ENCODE results near the gene SLC9A9. TPM values are rescaled to one million over a fixed set of nuclear protein-coding genes. Genes with fewer than 3 reads are reported as not detected.

SLC9A9 gene
- total RNA-seq, 1 experiment from 2014 or later = 2.2 TPM

DNA sequence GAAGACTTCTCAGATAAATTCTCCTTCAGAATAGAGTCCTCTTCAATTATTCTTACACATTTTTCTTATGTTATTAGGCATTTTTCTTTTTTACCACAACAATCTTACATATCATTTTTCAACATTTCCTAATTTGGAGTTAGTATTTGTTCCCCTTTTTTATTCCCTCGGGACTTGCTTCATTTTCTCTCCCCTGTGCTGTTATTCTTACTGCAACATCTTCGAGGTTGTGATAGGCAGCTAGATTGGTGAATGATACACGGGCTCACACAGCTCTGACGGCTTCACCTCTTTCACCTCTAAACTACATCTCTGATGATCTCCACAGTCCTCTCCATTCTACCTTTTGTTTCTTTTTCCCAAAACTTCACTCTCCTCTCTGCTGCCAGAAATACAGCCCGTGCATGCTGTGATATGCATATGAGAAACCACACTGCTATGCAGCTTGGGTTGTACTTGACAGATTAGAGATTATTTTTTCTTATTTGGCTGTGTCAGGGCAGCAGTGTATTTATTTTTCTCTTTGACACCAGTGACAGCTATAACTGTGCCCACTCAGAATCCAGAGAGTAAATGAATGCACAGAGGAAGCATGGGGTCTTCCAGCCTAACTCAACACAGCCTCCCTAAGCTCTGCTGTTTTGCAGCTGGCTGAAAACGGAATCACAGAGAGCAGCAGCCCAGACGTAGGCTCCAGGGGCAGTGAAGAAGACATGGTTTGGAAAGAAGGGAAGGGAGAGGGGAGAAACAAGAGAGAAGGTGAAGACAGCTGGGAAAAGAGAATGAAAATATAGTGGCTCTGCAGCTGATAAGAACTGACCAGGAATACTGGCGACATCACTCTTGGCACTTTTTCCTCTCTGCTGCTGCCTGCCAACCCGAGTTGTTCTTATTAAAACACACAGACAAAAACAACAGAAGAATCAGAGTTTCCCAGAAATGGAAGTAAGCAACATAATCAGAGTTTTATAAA lies 61.8 kb downstream of the SLC9A9 start:
- peaks cover 10% of the 10 kb centered on the region for H3K9me3 Mint-ChIP-seq (ENCODE audit: unreplicated experiment)
- H3K27ac Mint-ChIP-seq (ENCODE audit: low read depth, unreplicated experiment) = no peak overlapping the region
- peaks cover 4% of the 10 kb centered on the region for H3K4me1 Mint-ChIP-seq (ENCODE audit: insufficient read depth, unreplicated experiment)
- no peaks in the 10 kb centered on the region for H3K27me3 Mint-ChIP-seq (ENCODE audit: insufficient read depth, unreplicated experiment)
- no peaks in the 10 kb centered on the region for H3K36me3 Mint-ChIP-seq (ENCODE audit: insufficient read depth, unreplicated experiment)
- TF ChIP-seq, protein P1, sequence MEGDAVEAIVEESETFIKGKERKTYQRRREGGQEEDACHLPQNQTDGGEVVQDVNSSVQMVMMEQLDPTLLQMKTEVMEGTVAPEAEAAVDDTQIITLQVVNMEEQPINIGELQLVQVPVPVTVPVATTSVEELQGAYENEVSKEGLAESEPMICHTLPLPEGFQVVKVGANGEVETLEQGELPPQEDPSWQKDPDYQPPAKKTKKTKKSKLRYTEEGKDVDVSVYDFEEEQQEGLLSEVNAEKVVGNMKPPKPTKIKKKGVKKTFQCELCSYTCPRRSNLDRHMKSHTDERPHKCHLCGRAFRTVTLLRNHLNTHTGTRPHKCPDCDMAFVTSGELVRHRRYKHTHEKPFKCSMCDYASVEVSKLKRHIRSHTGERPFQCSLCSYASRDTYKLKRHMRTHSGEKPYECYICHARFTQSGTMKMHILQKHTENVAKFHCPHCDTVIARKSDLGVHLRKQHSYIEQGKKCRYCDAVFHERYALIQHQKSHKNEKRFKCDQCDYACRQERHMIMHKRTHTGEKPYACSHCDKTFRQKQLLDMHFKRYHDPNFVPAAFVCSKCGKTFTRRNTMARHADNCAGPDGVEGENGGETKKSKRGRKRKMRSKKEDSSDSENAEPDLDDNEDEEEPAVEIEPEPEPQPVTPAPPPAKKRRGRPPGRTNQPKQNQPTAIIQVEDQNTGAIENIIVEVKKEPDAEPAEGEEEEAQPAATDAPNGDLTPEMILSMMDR (IDR thresholded peaks at IDR 0.05; ENCODE audit: unreplicated experiment) = no peak
- no TSS peak for BruUV-seq (replicated peaks)
- intact Hi-C loops (cut with micrococcal nuclease) = no loop called here
- H3K4me3 Mint-ChIP-seq (ENCODE audit: unreplicated experiment) = no peak overlapping the region
- ChIA-PET CTCF (interaction anchor here (0.5 to 1.4 kb wide), 4 partner anchors 12 to 142 kb away, joined by 3 to 4 read pairs (median 3); no protein-coding TSS in a partner anchor), POLR2A (interaction anchor here (1.1 kb wide), 1 partner anchor 11 kb away, joined by 6 read pairs; no protein-coding TSS in a partner anchor)
- no peak for DNase-seq (ENCODE audit: unreplicated experiment)

DNA sequence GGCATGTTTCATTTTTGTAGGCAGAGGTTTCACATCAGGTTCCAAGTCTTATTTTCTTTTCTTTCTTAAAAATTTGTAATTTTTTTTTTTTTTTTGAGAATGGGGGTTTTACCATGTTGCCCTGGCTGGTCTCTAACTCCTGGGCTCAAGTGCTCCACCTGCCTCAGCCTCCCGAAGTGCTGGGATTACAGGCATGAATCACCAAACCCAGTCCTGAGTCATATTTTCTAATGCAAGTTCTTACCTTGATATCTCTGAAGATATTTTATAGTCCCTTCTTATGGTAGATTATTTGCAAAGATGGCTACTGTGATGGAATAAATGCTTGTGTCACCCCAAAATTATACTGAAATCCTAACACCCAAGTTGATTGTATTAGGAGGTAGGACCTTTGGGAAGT lies 63.8 kb downstream of the SLC9A9 start:
- H3K27ac Mint-ChIP-seq (ENCODE audit: low read depth, unreplicated experiment) = no peak overlapping the region
- TF ChIP-seq, protein P1 (IDR thresholded peaks at IDR 0.05; ENCODE audit: unreplicated experiment) = no peak
- no TSS peak for BruUV-seq (replicated peaks)
- ChIA-PET POLR2A (no interaction called here), CTCF (interaction anchor here (0.6 to 1.2 kb wide), 5 partner anchors 9 to 657 kb away, joined by 3 to 6 read pairs (median 3); no protein-coding TSS in a partner anchor)
- H3K9me3 Mint-ChIP-seq (ENCODE audit: unreplicated experiment) = no peaks in the 10 kb centered on the region
- H3K4me3 Mint-ChIP-seq (ENCODE audit: unreplicated experiment) = no peak overlapping the region
- DNase-seq (ENCODE audit: unreplicated experiment) = no peak
- H3K4me1 Mint-ChIP-seq (ENCODE audit: insufficient read depth, unreplicated experiment) = peaks cover 4% of the 10 kb centered on the region
- intact Hi-C loops (cut with micrococcal nuclease) = no loop called here
- H3K27me3 Mint-ChIP-seq (ENCODE audit: insufficient read depth, unreplicated experiment) = no peaks in the 10 kb centered on the region
- H3K36me3 Mint-ChIP-seq (ENCODE audit: insufficient read depth, unreplicated experiment) = no peaks in the 10 kb centered on the region

GRCh38 chr3:143783851-143784370 lies 64.4 kb downstream of the SLC9A9 start:
- Mint-ChIP-seq H3K27ac (ENCODE audit: low read depth, unreplicated experiment) (no peak overlapping the region), H3K4me1 (ENCODE audit: insufficient read depth, unreplicated experiment) (peaks cover 4% of the 10 kb centered on the region), H3K27me3 (ENCODE audit: insufficient read depth, unreplicated experiment) (no peaks in the 10 kb centered on the region), H3K36me3 (ENCODE audit: insufficient read depth, unreplicated experiment) (no peaks in the 10 kb centered on the region), H3K4me3 (ENCODE audit: unreplicated experiment) (no peak overlapping the region), H3K9me3 (ENCODE audit: unreplicated experiment) (no peaks in the 10 kb centered on the region)
- intact Hi-C loops (cut with micrococcal nuclease) = no loop called here
- ChIA-PET POLR2A (interaction anchor here (1.3 kb wide), 1 partner anchor 64 kb away, joined by 3 read pairs; the partner anchor contains the start of gene SLC9A9), CTCF (interaction anchor here (0.6 to 1.3 kb wide), 6 partner anchors 11 to 657 kb away, joined by 3 to 4 read pairs (median 3); no protein-coding TSS in a partner anchor)
- no TSS peak for BruUV-seq (replicated peaks)
- TF ChIP-seq, protein P1 (IDR thresholded peaks at IDR 0.05; ENCODE audit: unreplicated experiment) = no peak
- no peak for DNase-seq (ENCODE audit: unreplicated experiment)

DNA sequence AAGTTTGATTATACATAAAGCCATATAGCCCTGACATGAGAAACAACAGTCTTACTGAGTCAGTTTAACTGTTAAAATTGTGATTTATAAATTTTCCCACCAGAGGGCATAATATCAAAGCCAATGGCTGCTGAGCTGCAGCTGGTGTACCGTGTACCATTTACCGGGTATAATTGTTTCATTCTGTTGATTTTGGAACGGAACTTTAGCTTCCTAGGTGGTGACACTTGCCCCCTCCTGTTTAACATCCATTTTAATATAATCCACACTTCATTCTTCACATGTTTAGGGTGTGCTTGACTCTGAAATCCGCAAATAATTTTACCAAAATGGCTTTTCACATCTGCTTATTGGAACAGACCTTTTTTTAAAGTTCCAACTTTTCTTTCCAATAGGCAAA lies 72.8 kb downstream of the SLC9A9 start:
- peak; percentile 45 for DNase-seq (ENCODE audit: unreplicated experiment)
- no peaks in the 10 kb centered on the region for H3K36me3 Mint-ChIP-seq (ENCODE audit: insufficient read depth, unreplicated experiment)
- BruUV-seq (replicated peaks) = no TSS peak
- peaks cover 5% of the 10 kb centered on the region for H3K4me1 Mint-ChIP-seq (ENCODE audit: insufficient read depth, unreplicated experiment)
- H3K27me3 Mint-ChIP-seq (ENCODE audit: insufficient read depth, unreplicated experiment) = no peaks in the 10 kb centered on the region
- H3K9me3 Mint-ChIP-seq (ENCODE audit: unreplicated experiment) = no peaks in the 10 kb centered on the region
- no peak overlapping the region for H3K27ac Mint-ChIP-seq (ENCODE audit: low read depth, unreplicated experiment)
- CTCF ChIA-PET = interaction anchor here (0.5 to 4.3 kb wide), 21 partner anchors 10 to 1056 kb away, joined by 3 to 34 read pairs (median 4); partner anchors contain the start of gene DIPK2A
- no peak overlapping the region for H3K4me3 Mint-ChIP-seq (ENCODE audit: unreplicated experiment)
- TF ChIP-seq, protein P1 (IDR thresholded peaks at IDR 0.05; ENCODE audit: unreplicated experiment) = peak; percentile 57
- POLR2A ChIA-PET = interaction anchor here (0.7 to 2.3 kb wide), 5 partner anchors 11 to 1516 kb away, joined by 3 to 13 read pairs (median 6); partner anchors contain the start of genes DIPK2A and SLC9A9
- intact Hi-C loops (cut with micrococcal nuclease) = loop anchor here (1.0 to 10.0 kb wide), 5 partner anchors 72 to 999 kb away; partner anchors contain the start of genes DIPK2A and SLC9A9

All from MCF 10A (cell line).